Putamen (tissue), 1 donor: ENCODE measurements around the gene NDUFA8.
"Not testable (repeated sequence)": the region's sequence is repeated elsewhere in the genome, so short reads cannot be mapped to it uniquely, and the experiment has no call there.

Experiments used
- DNase-seq: peaks from one replicate; pipeline ENCODE4 v3.0.0-alpha.2; 2016; ENCODE audit warnings: low spot score

NDUFA8 gene

DNA sequence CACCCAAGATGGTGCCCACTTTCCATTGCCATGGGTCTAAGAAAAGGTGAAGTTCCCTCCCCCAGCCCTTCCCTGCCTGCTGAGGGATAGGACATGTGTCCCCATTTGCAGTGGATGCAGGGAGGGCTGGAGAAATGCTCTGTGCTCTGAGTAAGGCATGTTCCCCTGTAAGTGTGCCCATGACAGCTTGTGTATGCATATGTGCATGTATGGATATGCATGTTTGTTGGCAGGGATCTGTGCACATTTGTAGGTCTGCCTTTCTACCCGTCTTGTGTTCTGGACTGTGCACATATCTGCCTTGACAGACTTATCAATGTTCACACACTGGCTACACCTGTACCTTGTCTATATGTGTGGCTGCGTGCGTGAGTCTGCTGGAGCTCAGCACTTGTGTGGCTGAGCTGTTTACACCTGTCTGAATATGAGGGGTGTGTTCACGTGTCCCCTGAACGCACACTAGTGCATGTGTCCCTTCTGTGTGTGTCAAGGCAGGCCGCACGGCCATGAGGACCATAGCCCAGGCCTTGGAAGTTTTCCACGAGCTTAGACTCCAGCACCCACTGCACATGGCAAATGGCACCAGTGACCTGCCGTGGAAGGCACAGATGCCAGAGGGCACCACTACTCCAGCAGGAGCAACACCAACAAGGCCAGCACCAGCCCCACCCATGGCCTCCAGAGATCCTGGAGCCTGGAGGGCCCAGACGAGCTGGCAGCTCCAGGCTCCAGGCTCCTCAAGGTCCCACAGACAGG, 39.1 kb downstream of the NDUFA8 start:
- no peak for DNase-seq

DNA sequence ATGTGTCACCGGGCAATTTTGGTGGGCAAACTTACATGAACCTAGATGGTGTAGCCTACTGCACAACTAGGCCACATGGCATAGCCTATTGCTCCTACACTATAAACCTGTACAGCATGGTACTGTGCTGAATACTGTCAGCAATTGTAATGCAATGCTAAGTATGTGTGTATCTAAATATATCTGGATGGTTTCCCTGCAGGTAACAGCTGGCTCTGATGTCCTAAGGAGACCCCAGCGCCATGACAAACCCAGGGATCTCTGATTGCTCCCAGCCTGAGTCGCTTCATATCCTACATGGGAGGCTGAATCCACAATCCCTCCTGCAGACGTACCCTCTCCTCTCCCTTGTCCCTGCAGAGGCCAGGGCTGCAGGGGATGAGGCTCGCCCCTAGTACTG, 39.9 kb downstream of the NDUFA8 start:
- no peak for DNase-seq

DNA sequence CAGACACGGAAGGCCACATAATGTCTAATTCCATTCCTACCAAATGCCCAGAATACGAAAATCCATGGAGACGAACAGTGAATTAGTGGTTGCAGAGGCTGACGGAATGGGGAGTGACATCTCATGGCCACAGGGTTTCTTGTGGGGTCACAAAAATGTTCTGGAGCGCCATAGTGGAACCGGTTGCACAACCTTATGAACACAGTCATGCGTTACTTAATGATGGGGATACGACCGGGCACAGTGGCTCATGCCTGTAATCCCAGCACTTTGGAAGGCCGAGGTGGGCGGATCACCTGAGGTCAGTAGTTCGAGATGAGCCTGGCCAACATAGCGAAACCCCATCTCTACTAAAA, 40.4 kb downstream of the NDUFA8 start:
- DNase-seq, result no peak

DNA sequence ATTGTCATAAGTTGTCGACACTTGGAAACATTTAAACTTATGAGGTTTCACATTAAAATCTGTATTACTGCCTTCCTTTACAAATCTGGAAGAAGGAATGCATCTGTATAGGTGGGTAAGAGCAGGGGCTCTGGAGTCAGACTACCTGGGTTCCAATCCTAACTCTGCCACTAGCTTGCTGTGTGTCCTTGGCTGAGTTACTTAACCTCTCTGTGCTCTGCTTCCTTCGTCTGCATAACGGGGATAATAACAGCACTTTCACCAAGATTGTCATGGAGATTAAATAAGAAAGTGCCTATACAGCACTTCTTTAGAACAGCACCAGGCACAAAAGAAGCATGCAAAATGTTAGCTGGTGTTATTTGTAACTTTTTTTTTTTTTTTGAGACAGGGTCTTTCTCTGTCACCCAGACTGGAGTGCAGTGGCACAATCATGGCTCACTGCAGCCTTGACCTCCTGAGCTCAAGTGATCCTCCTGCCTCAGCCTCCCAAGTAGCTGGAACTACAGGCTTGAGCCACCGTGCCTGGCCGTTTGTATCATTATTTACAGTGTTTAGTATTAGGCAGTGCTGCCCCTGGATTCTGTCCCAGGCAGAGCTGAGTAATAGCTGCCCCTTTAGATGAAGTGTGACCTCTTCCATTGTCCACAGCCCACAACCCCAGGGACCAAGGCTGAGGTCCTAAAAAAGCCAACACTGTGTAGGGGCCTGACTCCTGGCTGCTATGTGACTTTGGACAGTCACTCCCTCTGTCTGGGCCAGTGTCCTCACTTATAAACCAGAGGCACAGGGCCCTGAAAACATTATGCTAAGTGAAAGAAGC, 41.0 kb downstream of the NDUFA8 start:
- DNase-seq, result no peak

DNA sequence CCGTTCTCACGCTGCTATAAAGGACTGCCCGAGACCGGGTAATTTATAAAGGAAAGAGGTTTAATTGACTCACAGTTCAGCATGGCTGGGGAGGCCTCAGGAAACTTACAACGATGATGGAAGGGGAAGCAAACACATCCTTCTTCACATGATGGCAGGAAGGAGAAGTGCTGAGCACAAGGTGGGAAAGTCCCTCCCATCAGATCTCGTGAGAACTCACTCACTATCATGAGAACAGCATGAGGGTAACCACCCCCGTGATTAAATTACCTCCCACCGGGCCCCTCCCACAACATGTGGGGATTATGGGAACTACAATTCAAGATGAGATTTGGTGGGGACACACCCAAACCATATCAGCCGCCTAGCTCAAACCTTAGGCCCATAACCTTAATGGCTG, 42.3 kb downstream of the NDUFA8 start:
- DNase-seq, result not testable (repeated sequence)

DNA sequence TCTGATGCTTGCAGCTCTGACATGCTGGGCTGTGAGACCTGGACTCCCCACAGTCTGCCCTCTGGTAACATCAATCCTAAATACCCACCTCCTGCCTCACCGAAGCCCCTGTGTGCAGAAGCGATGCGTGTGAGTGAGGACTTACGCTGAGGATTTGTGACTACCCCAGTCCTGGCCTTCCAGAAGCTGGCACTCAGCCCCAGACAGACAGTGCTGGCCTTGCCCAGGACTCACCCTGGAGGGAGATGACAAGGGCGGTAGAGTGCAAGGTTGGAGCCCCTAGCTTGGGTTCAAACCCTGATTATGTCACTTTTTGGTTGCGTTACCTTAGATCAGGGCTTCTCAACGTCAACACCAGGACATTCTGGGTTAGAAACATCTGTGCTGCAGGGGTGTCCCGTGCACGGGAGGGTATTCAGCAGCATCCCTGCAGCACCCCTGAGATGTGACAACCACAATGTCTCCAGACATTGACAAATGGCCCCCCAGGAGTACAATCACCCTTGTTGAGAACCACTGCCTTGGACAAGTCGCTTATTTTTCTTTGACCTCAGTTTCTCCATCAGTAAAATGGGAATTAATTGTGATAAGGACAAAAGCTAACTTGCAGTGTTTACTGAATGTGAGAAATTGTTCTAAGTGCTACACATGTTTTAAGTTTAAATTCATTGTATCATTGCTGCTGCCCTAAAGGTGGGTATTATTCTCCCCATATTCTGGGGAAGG, 43.0 kb downstream of the NDUFA8 start:
- DNase-seq, result no peak

DNA sequence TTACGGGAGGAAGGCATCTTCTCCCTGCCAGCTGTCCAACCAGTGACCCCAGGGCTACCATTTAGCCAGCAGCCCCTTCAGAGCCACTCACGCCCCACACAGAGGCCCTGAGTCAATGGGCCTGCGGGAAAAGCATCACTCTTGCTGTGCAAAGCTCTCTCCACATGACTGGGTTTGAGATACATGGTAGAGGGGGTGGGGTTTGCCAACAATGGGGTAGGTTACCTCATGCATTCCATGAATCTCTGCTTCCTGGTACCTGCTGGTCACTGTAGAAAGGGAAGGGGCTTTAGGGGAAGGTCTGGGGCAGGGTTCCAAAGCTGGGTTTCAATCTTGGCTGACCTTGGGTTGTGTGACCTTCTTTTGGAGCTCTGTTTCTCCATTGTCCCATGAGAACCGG, 43.5 kb downstream of the NDUFA8 start:
- DNase-seq, result no peak

DNA sequence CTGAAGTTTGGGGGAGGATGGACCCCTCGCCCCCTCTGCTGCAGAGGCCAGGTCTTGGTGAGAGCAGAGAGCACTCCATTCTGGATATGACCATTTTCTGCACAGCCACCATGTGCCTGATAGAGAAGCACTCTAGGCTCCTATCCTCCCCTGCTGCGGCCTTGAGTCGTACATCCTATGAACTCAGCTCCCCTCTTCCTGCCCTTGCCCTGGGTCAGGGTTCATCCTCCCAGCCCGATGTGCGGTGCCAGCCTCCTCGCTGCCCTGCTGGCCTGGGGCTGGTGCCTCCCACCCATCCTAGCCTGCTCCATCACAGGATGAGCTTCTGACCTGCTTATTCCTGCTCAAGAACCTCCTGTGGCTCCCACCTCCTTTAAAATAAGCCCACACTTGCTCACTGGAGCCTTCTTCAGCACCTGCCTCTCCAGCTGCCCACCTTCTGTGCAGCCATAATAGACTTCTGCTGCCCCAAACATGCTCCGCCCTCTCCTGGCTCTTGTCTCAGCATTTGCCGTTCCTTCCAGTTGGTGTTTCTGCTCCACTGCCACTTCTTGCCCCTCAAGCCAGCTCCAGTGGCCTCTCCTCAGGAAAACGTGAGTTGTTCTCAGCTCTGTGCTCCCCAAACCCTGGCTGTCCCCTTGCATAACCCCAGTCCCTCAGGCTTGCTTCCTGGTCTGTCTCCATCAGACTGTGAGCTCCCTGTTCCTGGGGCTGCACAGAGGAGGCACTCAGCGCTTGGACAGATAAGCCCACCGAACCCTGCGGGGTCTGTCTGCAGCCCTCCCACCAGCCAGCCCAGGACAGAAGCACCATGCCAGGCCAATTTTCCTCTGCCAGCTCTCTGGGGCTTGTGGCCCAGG, 44.2 kb downstream of the NDUFA8 start:
- DNase-seq, result no peak

DNA sequence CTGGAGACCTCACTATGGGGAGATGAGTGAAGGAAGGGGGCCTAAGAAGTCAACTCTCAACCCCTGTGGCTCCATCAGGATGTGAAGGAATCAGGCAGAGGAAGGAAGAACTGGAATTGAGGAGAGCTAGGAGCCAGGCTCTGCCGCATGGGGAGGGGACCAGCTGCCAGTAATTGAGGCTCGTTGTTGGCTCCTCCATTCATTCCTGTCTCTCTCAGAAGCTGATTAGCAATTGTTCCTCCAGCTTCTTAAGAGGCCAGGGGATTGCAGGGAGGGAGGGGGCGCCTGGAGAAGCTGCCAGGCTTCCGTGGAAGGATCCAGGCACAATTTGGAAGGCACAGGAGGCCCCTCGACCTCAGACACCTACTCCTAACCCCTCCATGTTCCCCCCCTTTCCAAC, 46.0 kb downstream of the NDUFA8 start:
- DNase-seq, result no peak

DNA sequence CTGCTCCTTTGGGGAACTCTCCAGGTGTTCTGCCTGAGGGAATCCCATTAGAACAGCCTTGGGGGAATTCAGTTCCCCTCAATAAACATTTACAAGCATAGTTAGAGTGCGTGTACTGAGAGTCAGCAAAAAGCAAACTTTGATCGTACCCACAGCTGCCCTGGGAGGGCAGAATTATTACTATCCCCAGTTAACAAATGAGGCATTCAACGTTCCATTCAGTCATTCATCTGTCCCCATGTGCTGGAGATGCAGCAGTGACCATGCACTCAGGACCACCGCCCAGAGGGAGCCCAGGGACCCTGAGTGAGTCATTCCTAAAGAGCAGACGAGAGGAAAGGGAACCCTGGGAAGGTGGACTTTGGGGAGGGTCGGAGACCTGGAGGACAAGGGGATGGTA, 47.3 kb downstream of the NDUFA8 start:
- DNase-seq, result no peak

DNA sequence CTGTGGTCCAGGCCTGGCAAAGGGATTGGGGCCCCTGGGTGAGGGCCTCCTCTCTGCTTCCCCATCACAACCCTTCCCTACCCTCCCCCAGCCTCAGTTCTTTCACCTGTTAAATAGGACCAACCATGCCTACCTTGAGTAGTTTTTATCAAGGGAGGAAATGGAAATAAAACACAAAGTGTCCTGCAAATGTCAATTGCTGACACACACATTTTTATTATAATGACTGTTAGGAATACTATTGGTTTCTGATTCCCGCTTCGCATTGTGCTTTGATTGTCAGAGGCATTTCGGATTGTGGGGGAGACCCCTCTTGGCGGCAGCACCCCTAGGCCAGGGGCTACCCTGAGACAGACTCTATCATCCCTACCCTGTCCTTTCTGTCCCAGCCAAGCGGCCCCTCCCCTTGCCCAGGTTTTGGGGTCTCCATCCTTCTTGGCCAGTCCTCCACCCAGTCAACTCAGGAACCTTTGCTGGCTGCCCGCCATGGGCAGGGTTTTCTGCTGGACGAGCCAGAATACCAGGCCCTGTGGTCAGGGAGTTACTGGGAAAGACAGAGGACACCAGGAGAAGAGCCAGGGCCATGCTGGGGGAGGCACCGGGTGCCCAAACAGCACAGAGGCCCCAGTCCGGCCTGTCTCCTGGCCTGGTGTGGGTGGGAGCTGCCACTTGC, 48.0 kb downstream of the NDUFA8 start:
- DNase-seq, result no peak

DNA sequence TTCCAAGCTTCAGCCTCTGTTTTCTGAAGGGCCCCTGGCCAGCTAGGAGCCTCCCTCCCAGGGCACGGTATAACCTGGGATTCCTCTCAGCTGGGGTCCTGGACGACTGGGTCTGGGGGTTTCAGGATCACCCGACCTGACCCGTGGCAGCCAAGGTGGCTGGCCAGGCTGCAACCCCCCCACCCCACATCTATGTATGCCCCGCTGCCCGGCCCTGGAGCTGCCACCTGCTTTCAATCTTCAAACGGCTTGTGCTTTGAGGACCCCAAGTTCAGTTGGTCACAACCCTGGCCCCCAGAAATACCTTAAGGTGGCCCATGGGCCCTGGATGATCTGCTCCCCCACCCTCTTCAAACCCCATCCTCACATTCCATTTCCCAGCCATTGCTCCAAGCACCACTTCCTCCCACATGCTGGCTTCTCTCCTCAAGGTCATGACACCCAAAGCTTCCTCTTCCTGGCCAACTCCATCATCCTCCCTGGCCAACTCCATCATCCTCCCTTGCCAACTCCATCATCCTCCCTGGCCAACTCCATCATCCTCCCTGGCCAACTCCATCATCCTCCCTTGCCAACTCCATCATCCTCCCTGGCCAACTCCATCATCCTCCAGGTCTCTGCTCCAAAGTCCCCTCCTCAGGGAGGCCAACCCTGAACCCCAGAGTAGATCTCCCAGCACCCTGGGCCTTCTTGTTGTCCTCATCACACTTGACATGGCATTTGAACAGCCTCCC, 49.3 kb downstream of the NDUFA8 start:
- no peak for DNase-seq

DNA sequence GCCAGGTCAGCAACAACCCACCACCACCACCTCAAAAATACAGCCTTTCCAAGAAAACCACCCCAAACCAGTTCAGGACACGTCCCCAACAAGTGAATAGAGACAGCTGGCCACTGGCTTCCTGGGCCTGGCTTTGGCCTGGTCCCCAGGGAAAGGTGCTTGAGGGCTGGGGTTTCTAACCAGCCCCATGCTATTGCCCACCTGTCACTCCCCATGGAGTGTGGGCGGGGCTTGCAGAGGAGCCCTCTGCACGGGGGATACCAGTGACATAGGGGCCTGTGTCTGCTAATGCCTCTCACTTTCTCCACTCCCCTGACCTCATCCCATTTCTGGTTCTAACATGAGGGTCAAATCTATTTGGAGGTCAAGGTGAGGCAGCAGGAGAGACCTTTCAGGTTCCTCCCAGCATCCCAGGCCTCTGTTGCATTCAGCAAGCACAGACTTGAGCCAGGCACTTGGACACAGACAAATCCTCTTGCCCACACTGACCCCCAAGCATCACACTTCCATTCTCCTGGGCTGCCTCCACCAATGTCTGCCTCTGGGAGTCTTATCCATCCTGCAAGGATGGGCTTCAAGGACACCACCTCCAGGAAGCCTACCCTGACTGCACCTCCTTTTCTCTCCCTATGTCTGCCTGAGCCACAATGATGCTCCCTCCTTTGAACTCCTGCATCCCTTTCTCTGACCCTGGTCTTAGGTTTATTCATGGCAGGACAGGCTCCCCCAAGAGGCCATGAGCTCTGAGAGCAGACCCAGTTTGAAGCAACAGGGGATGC, 50.4 kb downstream of the NDUFA8 start:
- DNase-seq, result no peak

DNA sequence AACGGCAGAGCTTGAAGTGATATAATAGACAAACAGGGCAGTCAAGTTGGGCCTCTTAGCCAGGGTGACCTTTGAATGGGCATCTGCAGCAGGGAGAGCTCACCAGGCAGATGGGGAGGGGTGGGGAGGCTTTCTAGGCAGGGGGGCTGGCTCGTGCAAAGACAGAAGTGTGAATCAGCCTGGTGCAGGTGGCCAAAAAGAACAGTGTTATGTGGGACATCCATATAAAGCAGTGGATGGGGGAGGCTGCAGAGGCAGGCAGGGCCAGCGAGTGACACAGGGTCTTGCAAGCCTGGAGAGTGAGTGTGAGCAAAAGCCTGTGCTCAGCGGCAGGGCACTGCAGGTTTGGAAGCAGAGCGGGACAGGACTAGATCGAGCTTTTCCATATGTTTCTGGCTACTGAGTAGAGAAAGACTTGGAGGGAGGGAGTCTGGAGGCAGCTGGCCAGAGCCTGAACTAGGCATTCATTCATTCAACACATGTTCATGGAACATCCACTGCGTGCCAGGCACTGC, 52.2 kb downstream of the NDUFA8 start:
- no peak for DNase-seq

DNA sequence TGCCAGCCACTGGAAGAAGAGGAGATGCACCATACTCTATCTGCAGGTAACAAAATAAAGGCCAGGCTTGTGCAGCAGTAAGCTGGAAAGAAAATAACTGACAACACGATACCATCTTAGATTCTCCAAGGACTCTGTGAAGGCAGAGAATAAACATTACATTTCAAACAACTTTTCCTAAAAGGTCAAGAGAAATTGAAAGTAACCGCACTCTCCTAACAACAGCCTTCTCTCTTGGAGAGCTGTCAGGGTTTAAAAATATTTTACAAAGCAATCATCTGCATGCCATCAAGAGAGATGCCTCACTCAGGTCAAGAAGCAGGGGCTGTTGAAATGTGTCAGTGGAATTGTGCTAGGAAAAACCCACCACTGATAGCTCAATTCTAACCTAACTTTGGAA, 53.0 kb downstream of the NDUFA8 start:
- DNase-seq, result no peak

DNA sequence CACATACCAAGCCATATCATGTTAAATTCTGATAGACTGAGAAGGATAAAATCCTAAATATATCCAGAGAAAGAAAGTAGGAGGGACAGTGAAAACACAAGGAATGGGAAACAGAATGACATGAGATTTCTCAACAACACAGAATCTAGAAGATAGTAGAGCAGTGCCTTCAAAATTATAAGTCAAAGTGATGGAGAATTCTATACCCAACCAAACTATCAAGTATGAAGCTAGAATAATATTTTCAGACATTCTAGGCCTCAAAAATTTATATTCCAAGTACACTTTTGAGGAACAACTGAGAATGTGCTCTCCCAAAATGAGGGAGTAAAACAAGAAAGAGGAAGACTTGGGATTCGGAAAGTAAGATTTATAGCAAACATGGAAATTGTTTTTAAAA, 55.6 kb downstream of the NDUFA8 start:
- DNase-seq, result no peak

DNA sequence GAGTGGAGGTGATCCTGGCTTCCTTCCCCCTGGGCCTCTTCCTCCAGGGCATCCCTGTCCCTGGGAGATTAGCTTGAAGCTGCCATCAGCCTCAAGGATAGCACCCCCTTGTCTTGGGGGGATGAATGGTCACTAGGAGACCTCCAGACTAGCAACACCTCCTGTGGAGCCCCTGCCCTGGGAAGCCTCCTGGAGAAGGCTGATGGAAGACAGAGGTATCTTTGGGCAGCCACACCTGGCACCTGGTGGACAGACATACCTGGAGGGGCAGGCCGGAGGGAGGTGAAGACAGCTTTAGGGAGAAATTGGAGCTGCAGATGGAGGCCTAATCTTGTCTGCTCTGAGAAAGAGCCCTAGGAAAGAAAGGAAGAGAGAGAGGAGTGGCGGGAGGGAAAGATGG, 57.4 kb downstream of the NDUFA8 start:
- no peak for DNase-seq

DNA sequence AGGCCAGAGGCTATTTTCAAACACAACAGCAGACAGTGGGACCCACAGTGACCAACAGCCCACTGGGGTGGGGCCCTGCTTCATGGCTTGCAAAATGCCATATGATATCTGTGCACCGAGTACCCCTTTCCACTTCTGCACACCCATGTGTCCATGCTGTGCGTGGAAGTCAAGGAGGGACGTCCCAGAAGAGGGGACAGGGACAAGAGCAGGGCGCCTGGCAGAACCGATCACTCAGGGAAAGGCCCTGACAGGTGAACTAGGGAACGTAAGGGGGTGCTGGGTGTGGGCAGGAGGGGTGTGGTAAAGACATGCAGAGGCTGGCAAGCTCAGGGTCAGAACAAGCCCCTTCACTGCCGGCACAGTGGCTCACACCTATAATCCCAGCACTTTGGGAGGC, 58.8 kb downstream of the NDUFA8 start:
- no peak for DNase-seq

DNA sequence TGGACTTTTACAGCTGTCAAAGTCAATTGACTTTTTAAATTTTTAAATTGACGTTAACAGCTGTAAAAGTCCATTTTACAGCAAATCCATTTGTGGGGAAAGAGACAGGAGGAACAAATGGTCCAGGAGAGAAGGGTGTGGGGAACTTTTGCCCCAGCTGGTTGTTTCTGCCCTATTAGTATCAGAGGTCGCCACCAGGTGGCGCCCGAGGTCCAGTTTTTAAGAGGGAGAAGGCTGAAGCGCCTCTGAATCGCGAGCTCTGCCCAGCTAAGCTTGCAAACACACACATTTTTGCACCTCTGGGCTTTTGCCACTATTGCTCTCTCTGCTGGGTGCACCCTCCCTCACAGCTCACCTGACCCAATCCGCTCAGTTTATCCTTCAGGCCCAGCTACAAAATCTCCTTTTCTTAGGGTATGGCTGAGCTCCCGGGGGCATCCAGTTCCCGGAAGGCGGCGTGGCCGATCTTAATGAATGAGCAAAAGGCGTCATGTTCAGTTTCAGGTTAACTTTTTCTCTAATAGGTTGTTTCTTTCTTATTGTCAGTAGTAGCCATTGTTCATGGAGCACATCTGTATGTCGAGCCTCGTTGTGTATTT, 60.2 kb downstream of the NDUFA8 start:
- peak; percentile 83 for DNase-seq
